ENCODE measurements around the gene GRK5.
"Not testable (repeated sequence)": the region's sequence is repeated elsewhere in the genome, so short reads cannot be mapped to it uniquely, and the experiment has no call there.

The GRK5 gene

GRCh38 chr10:119259345-119259744 lies 52.0 kb downstream of the GRK5 start:
- Histone ChIP-seq H3K4me3 (ENCODE audit: insufficient read depth, low read length, poor library complexity, severe bottlenecking) (no peak overlapping the region), H3K27ac (ENCODE audit: low read depth, low read length) (no peak overlapping the region), H4K20me1 (ENCODE audit: low read depth, low read length) (no peaks in the 10 kb centered on the region), H3K79me2 (ENCODE audit: insufficient read depth, low read length) (no peaks in the 10 kb centered on the region), H3K9me3 (ENCODE audit: insufficient read depth, low read length) (no peaks in the 10 kb centered on the region), H3K9ac (ENCODE audit: low read length) (no peak overlapping the region), H3K27me3 (ENCODE audit: low read length) (no peaks in the 10 kb centered on the region), H3K4me2 (ENCODE audit: low read depth, low read length, poor library complexity, severe bottlenecking) (no peak overlapping the region), H3F3A (ENCODE audit: insufficient read depth) (no peaks in the 10 kb centered on the region), H3K9me2 (replicated peaks; ENCODE audit: insufficient read depth, low read length) (no peaks in the 10 kb centered on the region), H3K36me3 (ENCODE audit: low read length) (no peaks in the 10 kb centered on the region), H2AFZ (ENCODE audit: low read depth, low read length, severe bottlenecking) (no peak overlapping the region)
- TF ChIP-seq CTCF (IDR thresholded peaks at IDR 0.05; ENCODE audit: insufficient read depth, low read length, poor library complexity, severe bottlenecking) (no peak), EZH2phosphoT487 (conservative IDR thresholded peaks at IDR 0.05; ENCODE audit: low read length) (no peak)

GRCh38 chr10:119261016-119261415 lies 53.6 kb downstream of the GRK5 start:
- H3K27ac ChIP-seq (ENCODE audit: low read depth, low read length); H3K9me3 ChIP-seq (ENCODE audit: insufficient read depth, low read length); H2AFZ ChIP-seq (ENCODE audit: low read depth, low read length, severe bottlenecking); H4K20me1 ChIP-seq (ENCODE audit: low read depth, low read length); H3K9me2 ChIP-seq (replicated peaks; ENCODE audit: insufficient read depth, low read length); H3K4me2 ChIP-seq (ENCODE audit: low read depth, low read length, poor library complexity, severe bottlenecking); H3K27me3 ChIP-seq (ENCODE audit: low read length); H3K36me3 ChIP-seq (ENCODE audit: low read length); H3K9ac ChIP-seq (ENCODE audit: low read length); H3F3A ChIP-seq (ENCODE audit: insufficient read depth); H3K4me3 ChIP-seq (ENCODE audit: insufficient read depth, low read length, poor library complexity, severe bottlenecking); H3K79me2 ChIP-seq (ENCODE audit: insufficient read depth, low read length): not testable (repeated sequence)

- Histone ChIP-seq H3K9me3 (ENCODE audit: insufficient read depth, low read length) (no peaks in the 10 kb centered on the region), H2AFZ (ENCODE audit: low read depth, low read length, severe bottlenecking) (no peak overlapping the region), H3K4me3 (ENCODE audit: insufficient read depth, low read length, poor library complexity, severe bottlenecking) (no peak overlapping the region), H3K9me2 (replicated peaks; ENCODE audit: insufficient read depth, low read length) (no peaks in the 10 kb centered on the region), H3F3A (ENCODE audit: insufficient read depth) (no peaks in the 10 kb centered on the region), H3K9ac (ENCODE audit: low read length) (no peak overlapping the region), H3K27me3 (ENCODE audit: low read length) (no peaks in the 10 kb centered on the region), H4K20me1 (ENCODE audit: low read depth, low read length) (no peaks in the 10 kb centered on the region), H3K79me2 (ENCODE audit: insufficient read depth, low read length) (no peaks in the 10 kb centered on the region), H3K27ac (ENCODE audit: low read depth, low read length) (no peak overlapping the region), H3K4me2 (ENCODE audit: low read depth, low read length, poor library complexity, severe bottlenecking) (no peak overlapping the region), H3K36me3 (ENCODE audit: low read length) (no peaks in the 10 kb centered on the region)
- TF ChIP-seq CTCF (IDR thresholded peaks at IDR 0.05; ENCODE audit: insufficient read depth, low read length, poor library complexity, severe bottlenecking) = no peak
- TF ChIP-seq EZH2phosphoT487 (conservative IDR thresholded peaks at IDR 0.05; ENCODE audit: low read length) = no peak
These were observed 56.7 kb downstream of the GRK5 start for GRCh38 chr10:119263951-119264617.

GRCh38 chr10:119265691-119266090 lies 58.3 kb downstream of the GRK5 start:
- Histone ChIP-seq H3K9ac (ENCODE audit: low read length) (no peak overlapping the region), H3F3A (ENCODE audit: insufficient read depth) (no peaks in the 10 kb centered on the region), H3K27ac (ENCODE audit: low read depth, low read length) (no peak overlapping the region), H3K9me3 (ENCODE audit: insufficient read depth, low read length) (no peaks in the 10 kb centered on the region), H3K79me2 (ENCODE audit: insufficient read depth, low read length) (no peaks in the 10 kb centered on the region), H3K9me2 (replicated peaks; ENCODE audit: insufficient read depth, low read length) (no peaks in the 10 kb centered on the region), H3K4me3 (ENCODE audit: insufficient read depth, low read length, poor library complexity, severe bottlenecking) (no peak overlapping the region), H3K36me3 (ENCODE audit: low read length) (no peaks in the 10 kb centered on the region), H3K4me2 (ENCODE audit: low read depth, low read length, poor library complexity, severe bottlenecking) (no peak overlapping the region), H3K27me3 (ENCODE audit: low read length) (no peaks in the 10 kb centered on the region), H2AFZ (ENCODE audit: low read depth, low read length, severe bottlenecking) (no peak overlapping the region), H4K20me1 (ENCODE audit: low read depth, low read length) (no peaks in the 10 kb centered on the region)
- no peak for TF ChIP-seq EZH2phosphoT487 (conservative IDR thresholded peaks at IDR 0.05; ENCODE audit: low read length)
- TF ChIP-seq CTCF (IDR thresholded peaks at IDR 0.05; ENCODE audit: insufficient read depth, low read length, poor library complexity, severe bottlenecking) = no peak
